ENCODE data around the gene RABGAP1L.

The RABGAP1L gene

DNA sequence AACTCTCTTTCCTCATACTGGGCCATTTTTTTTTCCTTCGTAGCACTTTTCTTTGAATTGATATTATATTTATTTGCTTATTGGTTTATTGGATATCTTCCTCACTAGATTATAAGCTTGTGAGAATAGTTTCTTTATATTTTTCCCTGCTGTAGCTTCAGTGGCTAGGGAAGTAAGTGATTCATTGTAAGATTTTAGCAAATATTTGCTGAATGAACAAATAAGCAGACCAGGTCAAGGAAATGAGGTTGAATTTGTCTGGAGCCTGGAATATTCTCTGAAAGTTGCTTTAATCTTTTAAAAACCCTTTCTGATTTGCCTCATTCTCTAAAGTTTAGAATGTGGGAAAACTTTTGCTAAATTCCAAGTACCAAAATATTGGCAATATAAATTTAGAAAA is 80.2 kb downstream of the RABGAP1L start:
- no peak overlapping the region for H2BK12ac ChIP-seq (ENCODE audit: low read length)
- H3K23ac ChIP-seq (ENCODE audit: low read length) = no peak overlapping the region
- H3K79me1 ChIP-seq (ENCODE audit: low read length) = peaks cover 3% of the 10 kb centered on the region
- H2AK5ac ChIP-seq (ENCODE audit: low read length) = no peak overlapping the region
- H3K9ac ChIP-seq (ENCODE audit: low read length) = no peak overlapping the region
- no peak overlapping the region for H2AFZ ChIP-seq (ENCODE audit: insufficient read depth, low read length, poor library complexity)
- no peak overlapping the region for H3K27ac ChIP-seq (ENCODE audit: low read depth, low read length)
- no peaks in the 10 kb centered on the region for H3K9me3 ChIP-seq (ENCODE audit: insufficient read depth, low read depth, low read length)
- no peak overlapping the region for H3K14ac ChIP-seq (ENCODE audit: low read length)
- DNase-seq = no peak
- H3K36me3 ChIP-seq (ENCODE audit: control insufficient read depth in 1 of 2, insufficient read depth in 2 of 2, low read length in 2 of 2) = peaks cover 0 to 3% of the 10 kb centered on the region in 2 experiments
- no peaks in the 10 kb centered on the region for H3K4me1 ChIP-seq (ENCODE audit: control insufficient read depth in 1 of 2, insufficient read depth in 2 of 2, low read length in 2 of 2)
- H2BK5ac ChIP-seq (ENCODE audit: low read depth, low read length, poor library complexity) = no peak overlapping the region
- no peaks in the 10 kb centered on the region for H3K79me2 ChIP-seq (ENCODE audit: control insufficient read depth, insufficient read depth, low read length, poor library complexity)
- no CpG with 5 or more reads among the region's 1 CpG for WGBS (ENCODE audit: extremely low coverage, insufficient coverage, insufficient read length)
- no peak overlapping the region for H3K4ac ChIP-seq (ENCODE audit: low read depth, low read length)
- no peak overlapping the region for H3K4me2 ChIP-seq (ENCODE audit: low read length)
- no peaks in the 10 kb centered on the region for H3K27me3 ChIP-seq (ENCODE audit: insufficient read depth, low read length)
- no peak overlapping the region for H3K4me3 ChIP-seq (ENCODE audit: low read depth, low read length)
- H3K18ac ChIP-seq (ENCODE audit: low read length) = no peak overlapping the region
- H4K8ac ChIP-seq (ENCODE audit: low read depth, low read length) = no peak overlapping the region
- no peak overlapping the region for H2BK120ac ChIP-seq (ENCODE audit: insufficient read depth, low read length, poor library complexity)
- H4K12ac ChIP-seq (ENCODE audit: low read depth, low read length) = no peak overlapping the region
- H4K91ac ChIP-seq (ENCODE audit: low read depth, low read length) = no peak overlapping the region

DNA sequence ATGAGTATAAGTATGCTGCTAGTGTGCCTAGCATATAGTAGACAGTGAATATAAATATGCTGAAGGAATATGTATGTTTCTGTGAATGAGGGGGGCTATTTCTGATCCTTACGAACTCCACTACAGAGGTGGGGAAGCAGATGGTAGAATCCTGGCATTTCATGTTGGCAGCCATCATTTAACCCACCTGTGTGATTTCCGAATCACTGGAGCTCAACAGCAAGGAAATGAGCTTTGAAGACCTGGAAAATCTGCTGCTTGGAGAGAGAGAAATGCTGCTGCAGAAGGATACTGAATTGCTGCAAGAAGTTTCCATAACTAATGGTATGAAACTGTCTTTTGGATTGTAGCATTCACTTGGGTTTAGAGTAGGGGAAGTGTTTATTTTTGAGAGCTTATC is 83.5 kb downstream of the RABGAP1L start:
- no peak overlapping the region for H3K4me3 ChIP-seq (ENCODE audit: low read depth, low read length)
- no CpG with 5 or more reads among the region's 2 CpGs for WGBS (ENCODE audit: extremely low coverage, insufficient coverage, insufficient read length)
- H3K23ac ChIP-seq (ENCODE audit: low read length) = no peak overlapping the region
- H2BK120ac ChIP-seq (ENCODE audit: insufficient read depth, low read length, poor library complexity) = no peak overlapping the region
- no peak overlapping the region for H4K91ac ChIP-seq (ENCODE audit: low read depth, low read length)
- H3K79me2 ChIP-seq (ENCODE audit: control insufficient read depth, insufficient read depth, low read length, poor library complexity) = no peaks in the 10 kb centered on the region
- H2BK12ac ChIP-seq (ENCODE audit: low read length) = no peak overlapping the region
- no peak overlapping the region for H4K12ac ChIP-seq (ENCODE audit: low read depth, low read length)
- no peak overlapping the region for H3K4ac ChIP-seq (ENCODE audit: low read depth, low read length)
- peaks cover 3% of the 10 kb centered on the region in 2 experiments for H3K36me3 ChIP-seq (ENCODE audit: control insufficient read depth in 1 of 2, insufficient read depth in 2 of 2, low read length in 2 of 2)
- no peak overlapping the region for H3K14ac ChIP-seq (ENCODE audit: low read length)
- no peak overlapping the region for H3K27ac ChIP-seq (ENCODE audit: low read depth, low read length)
- H3K79me1 ChIP-seq (ENCODE audit: low read length) = peaks cover 3% of the 10 kb centered on the region
- H3K9me3 ChIP-seq (ENCODE audit: insufficient read depth, low read depth, low read length) = no peaks in the 10 kb centered on the region
- H2AK5ac ChIP-seq (ENCODE audit: low read length) = no peak overlapping the region
- H3K18ac ChIP-seq (ENCODE audit: low read length) = no peak overlapping the region
- no peak overlapping the region for H3K9ac ChIP-seq (ENCODE audit: low read length)
- H2AFZ ChIP-seq (ENCODE audit: insufficient read depth, low read length, poor library complexity) = no peak overlapping the region
- H3K4me1 ChIP-seq (ENCODE audit: control insufficient read depth in 1 of 2, insufficient read depth in 2 of 2, low read length in 2 of 2) = no peaks in the 10 kb centered on the region
- H3K4me2 ChIP-seq (ENCODE audit: low read length) = no peak overlapping the region
- H4K8ac ChIP-seq (ENCODE audit: low read depth, low read length) = no peak overlapping the region
- no peak overlapping the region for H2BK5ac ChIP-seq (ENCODE audit: low read depth, low read length, poor library complexity)
- H3K27me3 ChIP-seq (ENCODE audit: insufficient read depth, low read length) = no peaks in the 10 kb centered on the region
- no peak for DNase-seq

DNA sequence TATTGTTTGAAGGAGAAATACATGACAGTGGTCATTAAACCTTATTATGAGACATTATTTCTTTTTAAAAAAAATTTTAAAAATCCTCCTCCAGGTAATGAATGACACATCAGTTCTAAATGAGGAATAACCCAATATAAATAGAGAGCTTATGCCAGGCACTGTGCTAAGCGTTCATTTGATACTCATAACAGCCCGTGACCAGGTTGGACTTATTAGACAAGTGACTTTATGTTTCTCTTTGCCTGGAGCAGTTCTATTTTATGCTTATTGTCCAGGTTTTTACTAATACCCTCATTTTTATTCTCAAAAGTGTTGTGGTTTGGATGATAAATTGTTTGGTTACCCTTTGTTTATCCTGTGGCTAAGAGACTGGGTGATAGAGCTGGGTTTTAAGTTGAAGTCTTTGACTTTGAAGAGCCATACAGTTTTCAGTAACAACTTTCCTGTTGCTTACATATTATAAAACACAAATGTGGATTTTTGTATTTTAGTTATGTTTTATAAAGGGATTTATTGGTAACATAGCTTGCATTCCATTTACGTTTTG is 84.2 kb downstream of the RABGAP1L start:
- Histone ChIP-seq H3K14ac (ENCODE audit: low read length) (no peak overlapping the region), H2BK12ac (ENCODE audit: low read length) (no peak overlapping the region), H3K79me1 (ENCODE audit: low read length) (peaks cover 3% of the 10 kb centered on the region), H3K4me3 (ENCODE audit: low read depth, low read length) (no peak overlapping the region), H2AFZ (ENCODE audit: insufficient read depth, low read length, poor library complexity) (no peak overlapping the region), H2BK5ac (ENCODE audit: low read depth, low read length, poor library complexity) (no peak overlapping the region), H3K4me2 (ENCODE audit: low read length) (no peak overlapping the region), H2AK5ac (ENCODE audit: low read length) (no peak overlapping the region), H3K27ac (ENCODE audit: low read depth, low read length) (no peak overlapping the region), H3K4ac (ENCODE audit: low read depth, low read length) (no peak overlapping the region), H4K8ac (ENCODE audit: low read depth, low read length) (no peak overlapping the region), H3K36me3 (ENCODE audit: control insufficient read depth in 1 of 2, insufficient read depth in 2 of 2, low read length in 2 of 2) (peaks cover 3% of the 10 kb centered on the region in 2 experiments), H2BK120ac (ENCODE audit: insufficient read depth, low read length, poor library complexity) (no peak overlapping the region), H3K9ac (ENCODE audit: low read length) (no peak overlapping the region), H3K18ac (ENCODE audit: low read length) (no peak overlapping the region), H4K91ac (ENCODE audit: low read depth, low read length) (no peak overlapping the region), H3K27me3 (ENCODE audit: insufficient read depth, low read length) (no peaks in the 10 kb centered on the region), H3K23ac (ENCODE audit: low read length) (no peak overlapping the region), H3K79me2 (ENCODE audit: control insufficient read depth, insufficient read depth, low read length, poor library complexity) (no peaks in the 10 kb centered on the region), H3K4me1 (ENCODE audit: control insufficient read depth in 1 of 2, insufficient read depth in 2 of 2, low read length in 2 of 2) (no peaks in the 10 kb centered on the region), H3K9me3 (ENCODE audit: insufficient read depth, low read depth, low read length) (no peaks in the 10 kb centered on the region), H4K12ac (ENCODE audit: low read depth, low read length) (no peak overlapping the region)
- no peak for DNase-seq
- WGBS (ENCODE audit: extremely low coverage, insufficient coverage, insufficient read length) = no CpG with 5 or more reads among the region's 3 CpGs

DNA sequence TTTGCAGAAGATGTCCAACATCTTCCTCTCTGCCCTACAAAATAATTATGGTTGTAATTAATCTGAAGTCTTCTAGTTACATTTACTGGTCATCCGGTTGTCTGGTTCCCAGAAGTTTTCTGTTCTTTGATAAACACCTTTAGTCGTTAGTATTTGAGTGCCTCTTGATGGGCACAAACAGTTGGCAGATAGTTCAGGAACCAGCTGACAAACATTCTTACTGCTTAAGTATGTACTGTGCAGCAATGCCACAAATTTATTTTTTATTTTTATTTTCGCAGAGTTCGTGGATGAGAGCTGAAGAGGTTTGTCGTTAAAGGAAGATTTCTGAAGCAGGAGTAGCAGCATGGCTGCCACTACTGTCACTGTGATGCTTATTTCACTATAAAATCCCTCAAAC is 84.7 kb downstream of the RABGAP1L start:
- WGBS (ENCODE audit: extremely low coverage, insufficient coverage, insufficient read length) = no CpG with 5 or more reads among the region's 5 CpGs
- Histone ChIP-seq H3K27ac (ENCODE audit: low read depth, low read length) (no peak overlapping the region), H3K9ac (ENCODE audit: low read length) (no peak overlapping the region), H4K8ac (ENCODE audit: low read depth, low read length) (no peak overlapping the region), H2AK5ac (ENCODE audit: low read length) (no peak overlapping the region), H3K79me2 (ENCODE audit: control insufficient read depth, insufficient read depth, low read length, poor library complexity) (no peaks in the 10 kb centered on the region), H2BK12ac (ENCODE audit: low read length) (no peak overlapping the region), H3K14ac (ENCODE audit: low read length) (no peak overlapping the region), H3K79me1 (ENCODE audit: low read length) (no peaks in the 10 kb centered on the region), H3K27me3 (ENCODE audit: insufficient read depth, low read length) (no peaks in the 10 kb centered on the region), H3K9me3 (ENCODE audit: insufficient read depth, low read depth, low read length) (no peaks in the 10 kb centered on the region), H3K4me3 (ENCODE audit: low read depth, low read length) (no peak overlapping the region), H3K4me2 (ENCODE audit: low read length) (no peak overlapping the region), H4K91ac (ENCODE audit: low read depth, low read length) (no peak overlapping the region), H2BK5ac (ENCODE audit: low read depth, low read length, poor library complexity) (no peak overlapping the region), H3K4me1 (ENCODE audit: control insufficient read depth in 1 of 2, insufficient read depth in 2 of 2, low read length in 2 of 2) (no peaks in the 10 kb centered on the region), H2BK120ac (ENCODE audit: insufficient read depth, low read length, poor library complexity) (no peak overlapping the region), H3K36me3 (ENCODE audit: control insufficient read depth in 1 of 2, insufficient read depth in 2 of 2, low read length in 2 of 2) (peaks cover 3% of the 10 kb centered on the region in 2 experiments), H2AFZ (ENCODE audit: insufficient read depth, low read length, poor library complexity) (no peak overlapping the region), H4K12ac (ENCODE audit: low read depth, low read length) (no peak overlapping the region), H3K4ac (ENCODE audit: low read depth, low read length) (no peak overlapping the region), H3K18ac (ENCODE audit: low read length) (no peak overlapping the region), H3K23ac (ENCODE audit: low read length) (no peak overlapping the region)
- no peak for DNase-seq

All from trophoblast cell (in vitro differentiated cells and primary cell).